Urinary bladder (tissue), 4 donors: ENCODE results near the gene MAP3K20. TPM values are rescaled to one million over a fixed set of nuclear protein-coding genes. Genes with fewer than 3 reads are reported as not detected.
"Not testable (repeated sequence)": the region's sequence is repeated elsewhere in the genome, so short reads cannot be mapped to it uniquely, and the experiment has no call there.

Experiments used
- DNase-seq: peaks from one replicate; pipeline ENCODE4 v3.0.0-alpha.2; 2015; ENCODE audit errors: extremely low spot score
- H3K27ac ChIP-seq: one replicate; pipeline ENCODE4 v1.5.1; 2013; ENCODE audit warnings: low read depth, mild to moderate bottlenecking, moderate library complexity
- H3K36me3 ChIP-seq: one replicate; pipeline ENCODE4 v1.6.1; 2013; ENCODE audit warnings: mild to moderate bottlenecking, moderate library complexity; ENCODE audit not compliant: insufficient read depth
- H3K4me1 ChIP-seq: one replicate; pipeline ENCODE4 v1.6.1; 2013; ENCODE audit warnings: mild to moderate bottlenecking, moderate library complexity; ENCODE audit not compliant: insufficient read depth
- H3K4me3 ChIP-seq: one replicate; pipeline ENCODE4 v1.5.1; 2013; ENCODE audit warnings: low read depth, low read length
- WGBS: extraction: QIAGEN DNeasy Blood & Tissue Kit; methylation state at CpG from one replicate; pipeline ENCODE4 v1.1.7; 2013; 5-methylcytosine and 5-hydroxymethylcytosine counted together
- polyA plus RNA-seq: library from polyadenylated mRNA; stranded (reverse); fragments of 200-250 nt; gene quantifications from one replicate; pipeline ENCODE4 v1.2.3, GENCODE V29; 2013
- total RNA-seq: library from RNA; depleted of rRNA; stranded (reverse); fragments of >200 nt; gene quantifications from one replicate; pipeline ENCODE4 v1.2.3, GENCODE V29; 2014
- donor health status: healthy with polysubstance abuse.
- donor health status: healthy.

Gene MAP3K20
- total RNA-seq (140 TPM), polyA plus RNA-seq (140 TPM)

- WGBS = under 1% methylated on average over 106 of the region's 106 CpGs
These were observed at the start of gene MAP3K20 for GRCh38 chr2:173075781-173076580. MAP3K20 (plus strand) TSS chr2:173075846; CDS start chr2:173091032, 15,186 bp downstream.

DNA sequence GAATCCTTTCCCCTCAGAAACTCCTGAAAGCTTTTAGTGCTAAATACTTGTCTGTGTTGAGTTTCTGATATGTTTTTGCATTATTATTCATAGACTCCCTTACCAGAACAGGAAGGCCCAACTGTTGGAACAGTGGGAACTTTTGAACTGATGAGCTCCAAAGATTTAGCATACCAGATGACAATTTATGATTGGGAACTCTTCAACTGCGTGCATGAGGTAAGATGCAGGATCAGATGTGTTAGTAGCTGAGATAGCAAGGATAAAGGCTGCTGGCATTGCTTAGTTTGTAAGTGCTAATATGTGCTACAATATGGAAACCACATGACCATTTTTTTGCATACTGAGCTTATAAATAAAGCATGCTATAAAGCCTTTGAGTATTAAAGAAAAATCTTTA lies 49.2 kb upstream of the MAP3K20 start:
- Histone ChIP-seq H3K4me1 (no peaks in the 10 kb centered on the region), H3K4me3 (no peak overlapping the region), H3K27ac (no peak overlapping the region), H3K36me3 (no peaks in the 10 kb centered on the region)
- 51% methylated on average over 1 of the region's 1 CpG for WGBS
- DNase-seq = no peak

More at GRCh38 chr2:173075781-173076580, at the start of gene MAP3K20:
- DNase-seq = peak; percentile 31
- Histone ChIP-seq H3K27ac (peak within 1 kb of the TSS; percentile 96), H3K4me1 (no peaks in the 10 kb centered on the region), H3K36me3 (no peaks in the 10 kb centered on the region), H3K4me3 (peak within 1 kb of the TSS; percentile 92)

DNA sequence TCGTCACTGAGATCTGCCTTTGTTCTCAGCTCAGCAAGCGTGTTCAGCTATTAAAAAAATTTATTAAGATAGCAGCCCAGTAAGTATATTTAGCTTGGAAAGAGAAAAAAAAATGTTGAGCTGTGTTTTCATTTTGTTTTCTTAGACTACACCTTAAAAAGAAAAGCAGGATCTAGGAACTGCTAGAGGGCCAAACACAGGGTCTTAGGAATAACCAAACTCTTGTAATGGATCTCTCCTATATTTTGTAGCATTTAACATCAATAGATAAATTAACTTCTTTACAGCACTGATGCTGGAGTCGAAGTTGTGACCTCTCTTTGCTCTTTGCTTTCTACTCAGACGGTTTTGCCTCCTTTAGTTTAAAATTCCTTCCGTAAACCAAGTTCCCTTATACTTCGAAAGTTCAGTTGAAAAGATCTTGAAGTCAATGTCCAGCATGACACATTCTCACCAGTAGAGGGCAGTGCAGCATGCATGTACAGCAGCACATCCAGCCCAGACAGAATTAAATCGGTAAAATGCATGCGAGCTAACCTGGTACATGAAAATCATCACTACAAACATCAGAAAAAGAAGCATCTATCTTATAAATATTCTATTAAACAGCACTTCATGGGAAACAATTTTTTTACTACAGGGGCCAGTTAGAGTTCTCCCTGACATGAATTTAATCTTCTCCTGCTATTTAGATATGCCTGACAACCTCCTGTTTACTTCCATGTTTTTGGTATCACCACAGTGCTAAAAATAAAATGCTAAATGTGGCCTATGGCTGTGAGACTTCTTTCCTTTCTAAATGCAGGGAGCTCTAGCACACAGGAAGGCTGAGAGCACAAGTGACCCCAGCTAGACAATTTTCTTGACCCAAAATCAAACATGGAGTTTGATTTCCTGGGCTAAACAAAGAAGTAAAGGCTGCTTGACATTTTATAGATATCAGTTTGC lies 48.2 kb upstream of the MAP3K20 start:
- H3K4me3 ChIP-seq = no peak overlapping the region
- DNase-seq = peak; percentile 81

DNA sequence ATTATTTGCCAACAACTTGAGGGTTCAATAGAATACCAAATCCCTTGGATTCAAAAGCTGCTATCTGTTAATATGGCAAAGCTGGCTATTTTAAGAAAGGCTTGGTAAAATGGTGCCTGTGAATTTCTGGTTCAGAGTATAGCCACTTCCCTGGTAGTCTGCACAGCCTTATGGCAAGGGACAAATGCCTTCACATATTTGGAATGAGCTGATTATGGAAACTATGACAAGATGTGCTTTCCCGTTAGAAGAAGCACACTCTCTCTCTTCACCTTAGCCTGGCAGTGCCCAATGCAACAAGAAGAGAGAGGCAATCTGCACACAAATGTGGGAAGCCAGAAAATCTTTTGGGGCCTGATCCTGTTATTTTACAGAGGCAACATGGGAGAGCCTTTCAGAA lies 47.5 kb upstream of the MAP3K20 start:
- no peaks in the 10 kb centered on the region for H3K4me1 ChIP-seq
- WGBS = 26% methylated on average over 1 of the region's 1 CpG
- no peaks in the 10 kb centered on the region for H3K36me3 ChIP-seq
- DNase-seq = no peak
- no peak overlapping the region for H3K27ac ChIP-seq
- no peak overlapping the region for H3K4me3 ChIP-seq

More for the DNA sequence above, 48.2 kb upstream of the MAP3K20 start:
- 12% methylated on average over 8 of the region's 8 CpGs for WGBS
- Histone ChIP-seq H3K27ac (no peak overlapping the region), H3K4me1 (no peaks in the 10 kb centered on the region), H3K36me3 (no peaks in the 10 kb centered on the region)

DNA sequence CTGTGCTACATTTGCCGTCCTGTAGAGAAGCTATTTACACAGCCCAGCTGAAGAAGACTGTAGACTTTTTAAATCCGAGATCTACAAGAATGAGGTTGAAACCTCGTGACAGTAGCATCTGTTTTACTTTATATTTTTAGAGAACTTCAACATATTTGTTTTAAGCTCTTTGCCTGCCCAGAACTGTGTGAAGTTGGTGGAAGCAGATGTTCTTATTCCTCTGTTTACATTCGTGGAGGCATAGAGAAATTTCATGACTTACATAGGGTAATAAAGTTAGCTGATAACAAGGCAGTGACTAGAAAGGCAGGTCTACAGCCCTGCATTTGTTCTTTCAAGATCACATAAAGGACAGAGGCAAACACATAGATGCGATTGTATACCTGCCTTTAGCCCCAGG lies 47.0 kb upstream of the MAP3K20 start:
- H3K27ac ChIP-seq = no peak overlapping the region
- 28% methylated on average over 5 of the region's 5 CpGs for WGBS
- no peak for DNase-seq

DNA sequence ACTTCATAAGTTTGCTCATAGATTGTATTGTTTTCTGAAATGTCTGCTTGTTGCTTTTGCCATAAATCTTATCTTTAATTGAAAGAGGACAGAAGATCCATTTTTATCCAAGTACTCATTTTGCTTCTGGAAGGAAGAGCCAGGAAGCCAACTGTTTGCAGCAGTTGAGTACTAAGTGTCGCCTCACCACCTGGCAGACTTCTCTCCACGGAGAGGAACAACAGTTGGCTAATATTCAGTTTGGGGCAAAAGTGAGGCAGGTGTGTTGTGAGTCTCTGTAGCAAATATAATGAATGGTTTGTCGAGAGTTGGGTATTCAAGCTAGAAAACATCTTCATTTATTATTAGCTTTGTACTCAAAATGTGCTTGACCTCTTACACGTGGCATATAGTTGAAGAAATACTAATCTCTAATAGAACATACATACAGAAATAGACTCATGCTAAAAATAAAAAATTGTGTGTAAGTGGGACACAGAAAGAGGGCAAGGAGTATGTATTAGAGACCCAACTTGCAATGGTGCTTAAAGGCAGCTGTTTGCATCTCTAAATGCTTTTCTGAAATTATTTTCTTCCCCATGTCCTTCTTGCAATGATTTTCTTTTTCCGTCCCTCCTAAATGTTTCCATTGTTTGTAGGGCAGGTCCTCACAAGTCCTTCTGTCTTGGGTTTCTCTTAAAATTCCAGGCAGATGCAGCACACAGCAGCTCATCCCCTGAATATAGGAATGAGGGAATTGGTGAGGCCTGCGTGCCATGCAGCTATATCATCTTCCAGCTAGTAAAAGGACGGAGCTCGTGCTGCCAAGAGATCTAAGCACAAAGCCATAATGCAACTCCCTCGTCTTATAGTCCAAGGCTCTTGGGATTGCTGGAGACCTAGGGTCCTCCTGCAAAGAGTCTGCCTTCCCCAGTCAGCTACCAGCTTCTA lies 44.8 kb upstream of the MAP3K20 start:
- WGBS = 71% methylated on average over 9 of the region's 9 CpGs
- no peaks in the 10 kb centered on the region for H3K4me1 ChIP-seq
- DNase-seq = no peak
- H3K36me3 ChIP-seq = no peaks in the 10 kb centered on the region
- H3K27ac ChIP-seq = no peak overlapping the region
- no peak overlapping the region for H3K4me3 ChIP-seq

More for the DNA sequence above, 47.0 kb upstream of the MAP3K20 start:
- Histone ChIP-seq H3K36me3 (no peaks in the 10 kb centered on the region), H3K4me3 (no peak overlapping the region), H3K4me1 (no peaks in the 10 kb centered on the region)

- no peak overlapping the region for H3K4me3 ChIP-seq
- no peaks in the 10 kb centered on the region for H3K4me1 ChIP-seq
- H3K36me3 ChIP-seq = no peaks in the 10 kb centered on the region
- DNase-seq = no peak
- no peak overlapping the region for H3K27ac ChIP-seq
- 93% methylated on average over 4 of the region's 4 CpGs for WGBS
These were observed 43.6 kb upstream of the MAP3K20 start for GRCh38 chr2:173032032-173032431.

DNA sequence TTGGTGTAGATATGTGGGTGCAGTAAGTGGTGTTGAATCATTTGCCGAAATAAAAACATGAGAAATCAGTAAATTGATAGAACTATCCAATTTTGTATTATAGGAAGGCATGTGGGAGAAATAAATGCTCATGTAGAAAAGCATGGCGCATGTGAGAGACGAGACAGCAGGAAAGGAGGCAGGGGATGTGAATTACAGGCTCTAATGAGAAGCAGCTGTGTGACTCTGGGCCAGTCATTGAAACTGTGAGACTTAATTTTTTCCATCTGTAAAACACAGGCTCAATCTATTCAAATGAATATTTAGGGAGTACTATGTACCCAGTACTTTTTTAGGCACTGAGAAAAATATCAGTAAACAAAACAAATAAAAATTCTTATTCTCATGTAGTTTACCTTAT lies 42.6 kb upstream of the MAP3K20 start:
- 96% methylated on average over 3 of the region's 3 CpGs for WGBS
- H3K4me3 ChIP-seq = no peak overlapping the region
- no peaks in the 10 kb centered on the region for H3K4me1 ChIP-seq
- DNase-seq = no peak
- H3K27ac ChIP-seq = no peak overlapping the region
- H3K36me3 ChIP-seq = no peaks in the 10 kb centered on the region

DNA sequence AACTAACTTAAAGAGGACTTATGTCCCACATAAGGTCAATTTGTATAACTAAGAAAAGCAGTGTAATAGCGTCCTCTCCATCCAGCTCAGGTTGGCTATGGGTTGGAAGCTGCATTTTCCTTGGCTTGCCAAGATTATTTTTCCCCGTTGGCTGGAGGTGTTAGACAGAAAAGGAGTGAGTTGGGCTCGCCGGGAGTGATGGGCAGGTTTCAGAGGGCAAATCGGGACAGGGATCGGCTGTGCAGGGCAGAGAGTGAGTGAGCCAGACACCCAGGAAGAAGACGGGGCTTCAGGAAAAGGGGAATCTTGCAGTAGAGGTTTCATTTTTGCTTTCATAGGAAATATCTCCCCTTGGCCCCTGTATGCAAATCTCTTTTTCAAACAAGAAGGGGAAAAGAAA lies 41.5 kb upstream of the MAP3K20 start:
- no peak for DNase-seq
- Histone ChIP-seq H3K36me3 (no peaks in the 10 kb centered on the region), H3K4me3 (no peak overlapping the region), H3K4me1 (no peaks in the 10 kb centered on the region), H3K27ac (no peak overlapping the region)
- 65% methylated on average over 7 of the region's 7 CpGs for WGBS

DNA sequence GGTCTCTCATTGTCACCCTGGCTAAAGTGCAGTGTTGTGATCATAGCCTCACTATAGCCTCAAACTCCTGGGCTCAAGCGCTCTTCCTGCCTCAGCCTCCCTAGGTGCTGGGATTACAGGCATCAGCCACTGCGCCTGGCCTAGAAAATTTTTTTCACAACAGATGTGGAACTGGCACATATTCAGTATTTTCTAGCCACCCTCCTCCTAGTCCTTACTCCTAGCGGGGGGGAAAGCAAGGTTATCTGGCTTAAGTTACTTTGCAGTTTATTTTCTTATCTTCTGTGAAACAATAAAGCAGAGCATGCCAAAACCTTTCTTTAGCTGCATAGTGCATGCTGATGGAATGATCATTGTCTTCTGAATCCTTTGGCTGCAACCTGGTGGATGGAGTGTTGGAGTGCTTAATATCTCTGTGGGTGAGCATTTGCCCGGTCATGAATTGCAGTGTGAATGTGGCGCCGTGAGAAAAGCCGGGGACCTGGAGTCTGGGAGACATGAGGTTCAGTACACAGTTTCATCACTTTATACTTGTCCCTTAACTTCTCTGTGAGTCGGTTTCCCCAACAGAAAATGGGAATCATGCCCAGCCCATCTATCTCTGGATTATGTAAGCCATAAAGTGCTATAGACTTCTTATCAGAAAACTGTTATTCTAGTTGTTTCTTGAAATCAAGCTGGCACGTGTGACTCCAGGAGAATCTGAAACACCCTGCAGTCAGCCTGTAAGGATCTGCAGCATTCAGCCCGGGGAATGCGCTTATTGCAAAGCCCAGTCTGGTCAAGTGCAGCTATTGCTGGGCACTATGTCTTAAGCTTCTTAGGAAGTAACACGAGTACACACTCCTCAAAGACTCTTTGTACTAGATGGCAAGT lies 38.2 kb upstream of the MAP3K20 start:
- H3K4me1 ChIP-seq = no peaks in the 10 kb centered on the region
- WGBS = 37% methylated on average over 12 of the region's 12 CpGs
- no peaks in the 10 kb centered on the region for H3K36me3 ChIP-seq
- no peak for DNase-seq
- H3K27ac ChIP-seq = no peak overlapping the region
- H3K4me3 ChIP-seq = no peak overlapping the region

GRCh38 chr2:173038257-173038656 lies 37.4 kb upstream of the MAP3K20 start:
- not testable (repeated sequence) for H3K4me1 ChIP-seq, H3K4me3 ChIP-seq, DNase-seq, H3K27ac ChIP-seq, H3K36me3 ChIP-seq
- 64% methylated on average over 2 of the region's 2 CpGs for WGBS

DNA sequence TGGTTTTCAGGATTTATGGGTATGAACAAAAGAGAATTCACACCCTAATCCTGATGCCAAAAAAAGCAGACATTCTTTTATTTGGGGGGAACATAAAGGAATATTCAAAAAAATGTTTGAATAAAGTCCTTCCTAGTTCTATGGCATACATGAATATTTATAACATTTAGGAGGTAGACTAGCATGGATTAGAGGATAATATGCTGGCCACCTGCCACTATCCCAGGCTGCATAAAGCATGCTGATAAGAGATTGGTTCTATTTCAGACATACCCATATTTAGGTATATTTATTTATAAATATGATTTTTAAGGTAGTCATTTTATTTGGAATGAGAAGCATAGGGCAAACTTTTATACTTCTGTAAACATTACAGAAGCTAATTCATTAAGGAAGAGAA lies 34.9 kb upstream of the MAP3K20 start:
- no peak overlapping the region for H3K27ac ChIP-seq
- no peak overlapping the region for H3K4me3 ChIP-seq
- no peak for DNase-seq
- H3K36me3 ChIP-seq = no peaks in the 10 kb centered on the region
- H3K4me1 ChIP-seq = peaks cover 4% of the 10 kb centered on the region
